ENCODE results near the gene SNAI3. TPM values are rescaled to one million over a fixed set of nuclear protein-coding genes. Genes with fewer than 3 reads are reported as not detected.

The SNAI3 gene
- total and polyA plus RNA-seq, 4 donors, result 1.1 to 3.8 (median 2.9) TPM

GRCh38 chr16:88656291-88656980 lies 29.9 kb downstream of the SNAI3 start:
- no peak for ATAC-seq (ENCODE audit: insufficient read depth, low FRiP score)

GRCh38 chr16:88655733-88656281 lies 30.5 kb downstream of the SNAI3 start:
- no peaks in the 10 kb centered on the region for H3K27me3 ChIP-seq (ENCODE audit: control insufficient read depth in 3 of 3, insufficient read depth in 3 of 3, low read length in 2 of 3)
- H3K9me3 ChIP-seq (ENCODE audit: control insufficient read depth in 4 of 4, insufficient read depth in 3 of 4, low read length in 3 of 4), result no peaks in the 10 kb centered on the region
- H3K4me3 ChIP-seq, result no peak overlapping the region
- ATAC-seq (ENCODE audit: insufficient read depth, low FRiP score), result no peak
- no peak overlapping the region for H3K27ac ChIP-seq (ENCODE audit: low read depth in 1 of 2, low read length in 1 of 2)
- no peak for TF ChIP-seq CTCF (IDR thresholded peaks at IDR 0.05; ENCODE audit: control extremely low read depth, extremely low read depth)
- no peak overlapping the region for H3K9ac ChIP-seq (ENCODE audit: insufficient read depth in 1 of 2, low read length in 2 of 2)
- peaks cover 0 to 60% (median 8%) of the 10 kb centered on the region in 4 donors for H3K36me3 ChIP-seq (ENCODE audit: control insufficient read depth in 4 of 4, insufficient read depth in 4 of 4, low read length in 4 of 4)
- H3K4me1 ChIP-seq (ENCODE audit: control insufficient read depth in 5 of 5, insufficient read depth in 5 of 5, low read length in 5 of 5), result peaks cover 0 to 12% (median 0%) of the 10 kb centered on the region in 5 donors
- 91 to 92% methylated on average over 25 to 29 of the region's 29 CpGs for WGBS, 2 donors
- no peak for DNase-seq

More at GRCh38 chr16:88656291-88656980, 29.9 kb downstream of the SNAI3 start:
- no peak overlapping the region for H3K9ac ChIP-seq (ENCODE audit: insufficient read depth in 1 of 2, low read length in 2 of 2)
- peaks cover 0 to 9% (median 0%) of the 10 kb centered on the region in 5 donors for H3K4me1 ChIP-seq (ENCODE audit: control insufficient read depth in 5 of 5, insufficient read depth in 5 of 5, low read length in 5 of 5)
- H3K27me3 ChIP-seq (ENCODE audit: control insufficient read depth in 3 of 3, insufficient read depth in 3 of 3, low read length in 2 of 3), result no peaks in the 10 kb centered on the region
- no peak overlapping the region for H3K4me3 ChIP-seq
- no peak for TF ChIP-seq CTCF (IDR thresholded peaks at IDR 0.05; ENCODE audit: control extremely low read depth, extremely low read depth)
- 86 to 92% methylated on average over 25 of the region's 25 CpGs for WGBS, 2 donors
- peaks cover 0 to 60% (median 8%) of the 10 kb centered on the region in 4 donors for H3K36me3 ChIP-seq (ENCODE audit: control insufficient read depth in 4 of 4, insufficient read depth in 4 of 4, low read length in 4 of 4)
- no peaks in the 10 kb centered on the region for H3K9me3 ChIP-seq (ENCODE audit: control insufficient read depth in 4 of 4, insufficient read depth in 3 of 4, low read length in 3 of 4)
- no peak for DNase-seq
- no peak overlapping the region for H3K27ac ChIP-seq (ENCODE audit: low read depth in 1 of 2, low read length in 1 of 2)

DNA sequence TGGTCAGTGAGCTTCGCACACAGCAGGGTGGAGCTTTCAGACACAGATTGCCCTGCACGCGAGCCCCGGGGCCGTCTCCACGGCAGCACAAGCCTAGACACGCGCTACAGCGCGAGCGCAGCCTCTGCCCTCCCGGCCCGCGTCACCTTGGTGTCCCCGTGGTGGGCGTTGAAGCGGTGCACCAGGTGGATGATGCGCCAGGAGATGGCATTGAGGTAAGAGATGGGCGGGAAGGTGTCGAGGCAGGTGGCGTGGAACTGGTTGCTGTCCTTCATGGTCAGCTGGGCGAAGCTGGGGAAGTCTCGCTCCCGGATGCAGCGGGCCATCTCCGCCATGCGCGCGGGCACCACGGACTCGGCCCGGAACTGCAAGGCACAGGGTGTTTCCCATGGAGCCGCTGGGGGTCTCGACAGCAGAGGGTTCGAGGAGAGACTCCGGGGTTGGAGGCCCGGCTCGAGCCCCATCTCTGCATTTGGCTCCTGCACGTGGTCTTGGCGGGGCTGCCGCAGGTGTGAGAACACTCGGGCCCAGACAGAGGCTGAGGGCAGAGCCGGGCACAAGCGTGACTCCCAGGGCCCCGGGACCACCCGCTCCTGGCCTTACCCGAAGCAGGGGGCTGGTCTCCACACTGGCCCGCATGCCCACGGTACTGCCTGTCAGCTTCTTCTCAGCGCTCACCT lies 31.1 kb downstream of the SNAI3 start:
- whole genome bisulfite sequencing, 2 donors, result 96 to 97% methylated on average over 50 of the region's 50 CpGs
- no peak overlapping the region for H3K9ac ChIP-seq (ENCODE audit: insufficient read depth in 1 of 2, low read length in 2 of 2)
- ATAC-seq (ENCODE audit: insufficient read depth, low FRiP score), result no peak

More for the DNA sequence above, 31.1 kb downstream of the SNAI3 start:
- Histone ChIP-seq H3K4me3 (no peak overlapping the region), H3K36me3 (ENCODE audit: control insufficient read depth in 4 of 4, insufficient read depth in 4 of 4, low read length in 4 of 4) (peaks cover 0 to 60% (median 8%) of the 10 kb centered on the region in 4 donors), H3K27ac (ENCODE audit: low read depth in 1 of 2, low read length in 1 of 2) (no peak overlapping the region), H3K27me3 (ENCODE audit: control insufficient read depth in 3 of 3, insufficient read depth in 3 of 3, low read length in 2 of 3) (no peaks in the 10 kb centered on the region), H3K9me3 (ENCODE audit: control insufficient read depth in 4 of 4, insufficient read depth in 3 of 4, low read length in 3 of 4) (no peaks in the 10 kb centered on the region), H3K4me1 (ENCODE audit: control insufficient read depth in 5 of 5, insufficient read depth in 5 of 5, low read length in 5 of 5) (peaks cover 0 to 12% (median 0%) of the 10 kb centered on the region in 5 donors)
- no peak for TF ChIP-seq CTCF (IDR thresholded peaks at IDR 0.05; ENCODE audit: control extremely low read depth, extremely low read depth)
- no peak for DNase-seq

All from lung (tissue), 12 donors.